Loucy (cell line): Measurements from ENCODE around the gene DPM1.

Experiments
- EZH2phosphoT487 ChIP-seq: fragments of 200-600 bp; IDR thresholded peaks from 2 replicates; pipeline ENCODE4 v1.6.1; 2018; ENCODE audit warnings: antibody characterized with exemption, mild to moderate bottlenecking, moderate library complexity, borderline replicate concordance
- TF ChIP-seq, protein P1 (sequence below): fragments of 200-600 bp; sonication (generic); conservative IDR thresholded peaks from 2 replicates; pipeline ENCODE4 v1.5.1; 2014; ENCODE audit warnings: mild to moderate bottlenecking, antibody characterized with exemption, low read length

- TF ChIP-seq, protein P1, sequence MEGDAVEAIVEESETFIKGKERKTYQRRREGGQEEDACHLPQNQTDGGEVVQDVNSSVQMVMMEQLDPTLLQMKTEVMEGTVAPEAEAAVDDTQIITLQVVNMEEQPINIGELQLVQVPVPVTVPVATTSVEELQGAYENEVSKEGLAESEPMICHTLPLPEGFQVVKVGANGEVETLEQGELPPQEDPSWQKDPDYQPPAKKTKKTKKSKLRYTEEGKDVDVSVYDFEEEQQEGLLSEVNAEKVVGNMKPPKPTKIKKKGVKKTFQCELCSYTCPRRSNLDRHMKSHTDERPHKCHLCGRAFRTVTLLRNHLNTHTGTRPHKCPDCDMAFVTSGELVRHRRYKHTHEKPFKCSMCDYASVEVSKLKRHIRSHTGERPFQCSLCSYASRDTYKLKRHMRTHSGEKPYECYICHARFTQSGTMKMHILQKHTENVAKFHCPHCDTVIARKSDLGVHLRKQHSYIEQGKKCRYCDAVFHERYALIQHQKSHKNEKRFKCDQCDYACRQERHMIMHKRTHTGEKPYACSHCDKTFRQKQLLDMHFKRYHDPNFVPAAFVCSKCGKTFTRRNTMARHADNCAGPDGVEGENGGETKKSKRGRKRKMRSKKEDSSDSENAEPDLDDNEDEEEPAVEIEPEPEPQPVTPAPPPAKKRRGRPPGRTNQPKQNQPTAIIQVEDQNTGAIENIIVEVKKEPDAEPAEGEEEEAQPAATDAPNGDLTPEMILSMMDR, result no peak
- TF ChIP-seq EZH2phosphoT487, result no peak
Observed at GRCh38 chr20:50885068-50885467, 73.3 kb downstream of the DPM1 start.
